ENCODE results near the gene PEPD.

The PEPD gene

GRCh38 chr19:33390101-33390907, 131.3 kb downstream of the PEPD start:
- no peak for TF ChIP-seq CTCF (IDR thresholded peaks at IDR 0.05)
- H3K4me1 ChIP-seq (ENCODE audit: control insufficient read depth in 1 of 2, insufficient read depth in 1 of 2, low read depth in 1 of 2, low read length in 1 of 2): peaks cover 28 to 35% of the 10 kb centered on the region in 2 experiments
- H3K36me3 ChIP-seq: no peaks in the 10 kb centered on the region

GRCh38 chr19:33389421-33390100, 132.0 kb downstream of the PEPD start:
- no peaks in the 10 kb centered on the region for H3K27me3 ChIP-seq
- no peak overlapping the region for H3K27ac ChIP-seq
- peaks cover 23 to 28% of the 10 kb centered on the region in 2 experiments for H3K4me1 ChIP-seq (ENCODE audit: control insufficient read depth in 1 of 2, insufficient read depth in 1 of 2, low read depth in 1 of 2, low read length in 1 of 2)
- no peaks in the 10 kb centered on the region for H3K9me3 ChIP-seq
- H3K36me3 ChIP-seq: no peaks in the 10 kb centered on the region
- H3K4me3 ChIP-seq (ENCODE audit: low read depth in 1 of 2, low read length in 1 of 2): no peak overlapping the region
- TF ChIP-seq CTCF (IDR thresholded peaks at IDR 0.05): no peak

More at GRCh38 chr19:33390101-33390907, 131.3 kb downstream of the PEPD start:
- H3K27me3 ChIP-seq: no peaks in the 10 kb centered on the region
- H3K4me3 ChIP-seq (ENCODE audit: low read depth in 1 of 2, low read length in 1 of 2): no peak overlapping the region
- no peaks in the 10 kb centered on the region for H3K9me3 ChIP-seq
- no peak overlapping the region for H3K27ac ChIP-seq

DNA sequence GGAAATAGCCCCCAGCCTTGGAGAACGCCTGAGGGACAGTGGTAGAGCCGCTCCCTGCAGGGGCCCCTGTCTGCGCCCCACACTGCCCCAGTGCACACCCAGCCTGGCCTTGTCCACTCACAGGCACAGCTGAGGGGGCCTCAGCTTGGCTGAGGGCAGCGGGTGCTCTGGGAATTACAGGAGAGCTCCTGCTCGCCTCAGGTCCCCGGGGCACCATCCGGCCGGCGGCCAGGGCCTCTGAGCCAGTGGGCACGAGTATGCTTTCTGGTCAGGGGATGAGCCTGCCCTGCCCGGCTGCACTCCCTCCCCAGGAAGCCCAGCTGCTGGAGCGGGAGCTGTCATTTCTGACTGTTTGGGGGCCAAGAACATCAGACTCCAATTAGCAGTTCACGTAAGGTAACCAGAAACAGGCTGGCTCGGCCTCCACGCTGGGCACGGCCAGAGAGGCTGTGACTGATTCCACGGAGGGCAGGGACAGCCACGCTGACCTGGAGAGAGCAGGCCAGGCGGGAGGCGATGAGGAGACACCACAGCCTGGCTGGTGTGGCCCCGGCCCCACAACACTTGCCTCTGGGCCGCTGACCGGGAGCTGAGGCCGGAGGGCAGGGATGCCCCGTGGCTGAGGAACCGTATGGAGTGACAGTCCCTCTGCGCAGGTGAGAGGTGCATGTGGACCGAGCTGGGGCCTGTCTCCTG, 132.7 kb downstream of the PEPD start:
- no peaks in the 10 kb centered on the region for H3K36me3 ChIP-seq
- H3K4me3 ChIP-seq (ENCODE audit: low read depth in 1 of 2, low read length in 1 of 2): no peak overlapping the region
- no peak for TF ChIP-seq CTCF (IDR thresholded peaks at IDR 0.05)
- no peak overlapping the region for H3K27ac ChIP-seq
- H3K4me1 ChIP-seq (ENCODE audit: control insufficient read depth in 1 of 2, insufficient read depth in 1 of 2, low read depth in 1 of 2, low read length in 1 of 2): peaks cover 16 to 21% of the 10 kb centered on the region in 2 experiments
- H3K27me3 ChIP-seq: no peaks in the 10 kb centered on the region
- no peaks in the 10 kb centered on the region for H3K9me3 ChIP-seq

- Histone ChIP-seq H3K27me3 (no peaks in the 10 kb centered on the region), H3K36me3 (no peaks in the 10 kb centered on the region), H3K4me3 (ENCODE audit: low read depth in 1 of 2, low read length in 1 of 2) (no peak overlapping the region), H3K4me1 (ENCODE audit: control insufficient read depth in 1 of 2, insufficient read depth in 1 of 2, low read depth in 1 of 2, low read length in 1 of 2) (peaks cover 10 to 15% of the 10 kb centered on the region in 2 experiments), H3K9me3 (no peaks in the 10 kb centered on the region), H3K27ac (no peak overlapping the region)
- TF ChIP-seq CTCF (IDR thresholded peaks at IDR 0.05): no peak
Observed at GRCh38 chr19:33388231-33388724, 133.3 kb downstream of the PEPD start.

DNA sequence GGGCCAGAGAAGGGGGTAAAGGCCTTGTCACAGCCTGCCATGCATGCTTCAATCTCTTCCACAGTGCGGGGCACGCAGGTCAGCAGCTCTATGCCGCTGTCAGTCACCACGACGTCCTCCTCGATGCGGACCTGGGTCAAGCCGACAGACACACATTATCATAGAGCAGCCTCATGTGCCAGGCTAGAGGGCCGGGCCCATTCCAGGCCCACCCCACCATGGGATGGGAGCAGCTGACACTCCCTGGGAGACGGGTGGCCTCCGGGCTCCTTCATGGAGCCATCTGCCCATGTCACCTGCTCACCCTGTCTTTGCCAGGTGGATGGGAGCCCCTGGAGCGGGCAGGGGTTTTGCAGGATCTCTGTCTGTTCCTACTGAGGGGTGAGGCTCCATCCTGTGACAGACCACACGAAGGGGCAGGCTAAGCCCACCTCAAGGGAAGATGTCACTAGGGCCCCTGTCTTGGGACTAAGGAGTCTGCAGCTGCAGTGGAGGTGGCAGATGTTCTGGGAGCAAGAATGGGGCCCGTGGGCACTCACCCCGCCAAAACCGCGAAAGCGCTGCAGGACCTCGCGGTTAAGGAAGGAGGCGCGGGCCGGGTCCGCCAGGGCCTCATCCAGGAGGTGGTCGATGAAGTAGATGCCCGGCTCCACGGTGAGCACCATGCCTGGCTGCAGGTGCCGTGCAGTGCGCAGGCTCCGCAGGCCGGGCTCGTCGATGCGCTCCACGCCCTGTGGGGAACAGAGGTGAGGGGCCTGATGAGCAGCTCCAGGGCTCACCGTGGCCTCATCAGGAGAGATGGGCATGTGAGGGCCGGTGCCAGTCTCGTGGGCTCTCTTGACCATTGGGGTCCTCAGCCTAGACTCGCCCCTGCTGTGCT, 134.0 kb downstream of the PEPD start:
- Histone ChIP-seq H3K36me3 (no peaks in the 10 kb centered on the region), H3K4me1 (ENCODE audit: control insufficient read depth in 1 of 2, insufficient read depth in 1 of 2, low read depth in 1 of 2, low read length in 1 of 2) (peaks cover 10 to 15% of the 10 kb centered on the region in 2 experiments), H3K27ac (no peak overlapping the region), H3K9me3 (no peaks in the 10 kb centered on the region), H3K27me3 (no peaks in the 10 kb centered on the region), H3K4me3 (ENCODE audit: low read depth in 1 of 2, low read length in 1 of 2) (no peak overlapping the region)
- no peak for TF ChIP-seq CTCF (IDR thresholded peaks at IDR 0.05)
